Stimulated activated CD8-positive, alpha-beta memory T cell treated with anti-CD3 and anti-CD28 coated beads, Interleukin-15, amount 100 ng/mL, for 48 hours (primary cell): ENCODE measurements around the gene TSEN54.
A peak's percentile ranks its signal among the peaks of the same experiment; 100 is the strongest.
"Not testable (repeated sequence)": the region's sequence is repeated elsewhere in the genome, so short reads cannot be mapped to it uniquely, and the experiment has no call there.

Experiments
- DNase-seq, 2 donors: peaks; one replicate each; pipeline ENCODE4 v3.0.0-alpha.2; 2020; ENCODE audit warnings: low read depth in 2 of 2

Gene TSEN54

DNA sequence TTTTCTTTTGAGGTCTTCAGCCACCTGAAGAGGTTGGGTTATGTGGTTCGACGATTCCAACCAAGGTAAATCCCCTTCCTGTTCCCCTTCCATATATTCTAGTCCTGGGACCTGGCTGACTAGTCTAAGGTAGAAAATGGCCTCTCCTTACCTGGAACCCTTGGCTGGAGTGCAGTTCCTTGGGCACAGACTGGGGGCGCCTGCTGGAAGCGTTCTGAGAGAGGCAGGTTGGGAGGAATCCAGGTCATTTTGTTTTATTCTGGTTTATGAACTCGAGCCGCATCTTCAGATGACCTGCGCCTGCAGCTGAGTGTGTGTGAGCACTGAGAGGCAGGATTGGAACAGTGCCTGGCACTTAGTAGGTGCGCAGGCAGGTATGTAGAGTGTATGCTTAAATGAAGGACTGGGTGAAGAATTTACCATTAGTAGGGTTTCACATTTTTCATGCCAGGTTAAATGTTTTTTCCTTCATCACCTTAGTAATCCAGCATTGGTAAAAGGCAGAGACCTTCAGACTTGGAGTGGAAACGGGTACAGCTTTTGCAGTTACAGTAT lies 2.7 kb downstream of the TSEN54 start:
- DNase-seq: no peak

DNA sequence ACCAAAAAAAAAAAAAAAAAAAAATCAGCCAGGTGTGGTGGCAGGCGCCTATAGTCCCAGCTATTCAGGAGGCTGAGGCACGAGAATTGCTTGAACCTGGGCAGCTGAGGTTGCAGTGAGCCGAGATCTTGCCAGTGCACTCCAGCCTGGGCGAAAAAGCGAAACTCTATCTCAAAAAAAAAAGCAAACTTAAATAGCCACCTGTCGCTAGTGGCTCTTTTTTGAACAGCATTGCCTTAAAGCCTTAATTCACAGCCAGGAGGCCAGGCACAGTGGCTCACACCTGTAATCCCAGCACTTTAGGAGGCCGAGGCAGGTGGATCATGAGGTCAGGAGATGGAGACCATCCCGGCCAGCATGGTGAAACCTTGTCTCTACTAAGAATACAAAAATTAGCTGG lies 4.1 kb downstream of the TSEN54 start:
- DNase-seq: not testable (repeated sequence)

DNA sequence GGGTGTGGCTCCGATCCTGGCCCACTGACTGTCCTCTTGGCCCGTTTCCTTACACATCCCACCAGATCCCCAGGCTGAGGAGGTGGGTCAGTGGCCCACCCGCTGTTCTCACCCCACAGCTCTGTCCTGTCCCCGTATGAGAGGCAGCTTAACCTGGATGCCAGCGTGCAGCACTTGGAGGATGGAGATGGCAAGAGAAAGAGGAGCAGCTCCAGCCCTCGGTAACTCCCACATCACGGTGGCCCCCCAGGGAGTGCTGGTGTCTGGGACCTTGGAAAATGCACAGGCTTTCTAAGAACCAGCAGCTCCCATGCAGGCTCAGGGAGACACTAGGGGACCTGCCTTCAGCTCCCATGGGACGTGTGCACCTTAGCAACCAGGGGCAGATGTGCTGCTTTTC lies 5.0 kb downstream of the TSEN54 start:
- DNase-seq: no peak

DNA sequence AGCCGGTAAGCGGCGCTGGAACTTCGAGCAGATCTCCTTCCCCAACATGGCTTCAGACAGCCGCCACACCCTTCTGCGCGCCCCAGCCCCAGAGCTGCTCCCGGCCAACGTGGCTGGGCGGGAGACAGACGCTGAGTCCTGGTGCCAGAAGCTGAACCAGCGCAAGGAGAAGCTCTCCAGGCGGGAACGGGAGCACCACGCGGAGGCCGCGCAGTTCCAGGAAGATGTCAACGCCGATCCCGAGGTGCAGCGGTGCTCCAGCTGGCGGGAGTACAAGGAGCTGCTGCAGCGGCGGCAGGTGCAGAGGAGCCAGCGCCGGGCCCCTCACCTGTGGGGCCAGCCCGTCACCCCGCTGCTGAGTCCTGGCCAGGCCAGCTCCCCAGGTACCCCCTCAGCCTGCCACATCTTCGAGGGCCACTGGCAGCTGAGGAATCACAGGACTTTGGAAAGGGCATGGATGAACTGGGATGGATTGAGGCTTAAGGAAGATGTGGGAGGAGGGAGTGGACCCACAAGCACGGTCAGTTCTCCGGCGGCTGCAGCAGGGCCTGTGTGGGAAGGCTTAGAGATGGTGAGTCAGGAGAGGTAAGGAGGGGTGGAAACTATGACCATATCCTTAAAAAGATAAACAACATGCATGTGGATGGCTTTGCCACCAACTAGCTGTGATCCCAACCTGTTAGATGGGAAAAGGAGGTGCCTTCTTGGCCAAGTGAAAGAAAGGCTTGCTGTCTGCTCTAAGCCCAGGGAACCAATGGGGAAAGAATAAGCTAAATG lies 5.8 kb downstream of the TSEN54 start:
- no peak for DNase-seq

DNA sequence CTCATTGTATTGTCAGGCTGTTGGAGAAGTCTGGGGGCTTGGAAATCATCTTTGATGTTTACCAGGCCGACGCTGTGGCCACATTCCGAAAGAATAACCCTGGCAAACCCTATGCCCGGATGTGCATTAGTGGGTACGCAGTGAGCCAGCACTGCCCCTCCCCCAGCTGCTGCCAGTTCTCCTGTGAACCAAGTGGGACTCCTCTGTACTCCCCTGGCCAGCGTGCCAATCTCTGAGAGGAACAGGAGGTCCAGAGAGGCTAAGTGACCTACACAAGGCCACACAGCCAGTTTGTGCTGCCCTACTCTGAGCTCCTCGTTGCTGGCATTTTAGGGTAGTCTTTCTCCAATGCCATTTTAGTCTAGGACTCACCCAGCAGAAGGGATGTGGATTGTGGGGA lies 7.3 kb downstream of the TSEN54 start:
- no peak for DNase-seq

DNA sequence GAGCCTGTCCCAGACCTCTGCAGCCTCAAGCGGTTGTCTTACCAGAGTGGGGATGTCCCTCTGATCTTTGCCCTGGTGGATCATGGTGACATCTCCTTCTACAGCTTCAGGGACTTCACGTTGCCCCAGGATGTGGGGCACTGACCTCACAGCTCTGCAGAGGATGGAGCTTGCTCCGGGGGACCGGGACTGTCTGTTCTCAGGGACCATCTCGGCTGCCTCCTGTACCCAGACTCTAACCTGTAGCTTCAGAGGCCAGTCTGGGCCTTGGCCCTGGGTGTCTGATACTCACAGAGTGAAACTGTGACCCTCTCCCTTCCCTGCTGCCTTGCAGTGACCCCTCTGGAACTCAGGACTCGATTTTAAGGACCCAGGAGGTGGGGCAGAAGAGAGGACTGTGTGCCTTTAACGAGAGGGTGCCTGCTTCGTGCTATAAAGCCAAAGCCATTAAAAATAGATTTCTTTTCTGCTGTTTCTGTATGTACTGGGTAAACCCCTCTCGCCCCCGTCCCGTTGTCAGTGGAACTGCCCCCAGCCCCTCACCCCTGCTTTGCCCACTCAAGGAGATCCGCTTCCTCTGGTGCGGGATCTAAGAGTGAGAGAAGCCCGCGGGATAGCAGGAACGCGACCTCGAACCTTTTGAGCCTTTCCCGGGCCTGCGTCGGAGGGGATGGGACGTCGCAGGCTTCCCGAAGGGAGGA lies 8.1 kb downstream of the TSEN54 start:
- DNase-seq: no peak

DNA sequence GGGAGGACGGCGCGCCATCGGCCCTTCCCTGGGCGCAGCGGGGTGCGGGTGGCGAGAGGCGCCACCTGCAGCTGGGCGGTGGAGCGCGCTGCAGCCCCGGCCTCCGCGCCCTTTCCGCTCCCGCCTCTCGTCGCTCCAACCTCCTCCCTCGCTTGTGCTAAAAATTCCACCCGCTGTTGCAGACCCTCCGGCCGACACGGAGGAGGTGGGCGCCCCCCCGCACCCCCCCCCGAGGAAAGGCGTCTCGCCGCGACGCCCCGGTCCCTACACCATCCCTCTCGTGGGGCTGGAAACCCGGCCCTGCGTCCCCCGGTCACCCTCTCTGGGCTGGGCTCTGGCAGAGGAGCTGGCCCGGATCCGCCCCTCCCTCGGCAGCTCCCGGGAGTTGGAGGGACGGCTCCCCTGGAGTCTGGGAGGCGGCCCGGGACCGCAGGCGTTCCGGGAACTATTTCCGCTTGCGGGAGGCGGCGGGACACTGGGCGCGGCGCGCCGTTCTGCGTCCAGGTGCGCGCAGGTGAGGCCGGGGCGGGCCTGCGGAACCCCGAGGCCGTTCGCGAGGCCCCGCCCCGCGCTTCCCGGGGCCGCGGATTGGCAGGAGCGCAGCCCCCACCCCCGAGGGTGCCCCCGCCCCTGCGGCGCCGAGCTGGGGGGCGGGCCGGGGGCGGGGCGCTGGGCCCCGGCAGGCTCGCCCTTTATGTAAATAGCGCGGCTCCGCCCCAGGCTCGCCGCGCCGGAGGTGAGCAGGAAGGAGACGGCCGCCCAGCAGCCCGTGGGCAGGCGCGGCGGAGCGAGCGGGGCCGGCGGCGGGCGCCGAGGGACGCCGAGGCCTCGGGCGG lies 8.9 kb downstream of the TSEN54 start, which contains the start of gene LLGL2:
Gene LLGL2, plus strand, starts transcription at position 728 of the 836 bp plus-strand sequence. CDS start 17,730 bp downstream, outside the sequence.
- peak; percentile 66 to 79 for DNase-seq

DNA sequence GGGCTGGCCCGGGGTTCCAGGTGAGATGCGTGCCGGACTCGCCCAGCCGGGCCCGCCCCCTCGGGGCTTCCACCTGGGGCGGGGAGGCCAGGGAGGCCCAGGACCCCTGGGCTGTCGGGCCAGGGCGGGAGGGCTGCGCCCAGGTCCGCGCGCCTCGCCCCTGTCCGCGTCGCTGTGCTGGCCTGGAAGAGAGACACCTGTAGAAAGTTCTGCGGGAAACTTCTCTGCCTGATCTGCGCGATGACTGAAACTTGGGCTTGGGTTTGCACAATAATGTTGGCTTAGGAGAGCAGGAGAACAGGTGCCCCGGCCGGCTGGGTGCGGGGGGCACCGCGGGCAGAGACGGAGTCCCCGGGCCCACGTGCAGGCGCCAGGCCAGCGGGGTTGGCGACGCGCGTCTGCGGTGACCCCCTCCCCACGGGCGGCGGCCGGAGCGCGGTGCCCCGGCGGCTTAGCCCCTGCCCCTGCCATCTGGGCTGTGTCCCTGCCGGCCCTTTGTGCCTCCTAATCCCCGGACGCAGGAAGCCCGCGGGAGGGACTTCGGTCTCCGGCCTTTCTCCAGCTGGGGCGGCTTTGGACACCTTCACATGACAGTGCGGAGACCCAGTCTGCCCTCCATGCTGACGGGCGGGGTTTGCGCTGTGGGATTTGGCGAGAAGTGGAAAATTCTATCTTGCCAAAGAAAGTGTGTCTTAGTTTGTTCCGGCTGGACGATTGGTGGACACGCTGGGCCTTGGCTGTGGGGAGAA lies 9.7 kb downstream of the TSEN54 start:
- no peak for DNase-seq

DNA sequence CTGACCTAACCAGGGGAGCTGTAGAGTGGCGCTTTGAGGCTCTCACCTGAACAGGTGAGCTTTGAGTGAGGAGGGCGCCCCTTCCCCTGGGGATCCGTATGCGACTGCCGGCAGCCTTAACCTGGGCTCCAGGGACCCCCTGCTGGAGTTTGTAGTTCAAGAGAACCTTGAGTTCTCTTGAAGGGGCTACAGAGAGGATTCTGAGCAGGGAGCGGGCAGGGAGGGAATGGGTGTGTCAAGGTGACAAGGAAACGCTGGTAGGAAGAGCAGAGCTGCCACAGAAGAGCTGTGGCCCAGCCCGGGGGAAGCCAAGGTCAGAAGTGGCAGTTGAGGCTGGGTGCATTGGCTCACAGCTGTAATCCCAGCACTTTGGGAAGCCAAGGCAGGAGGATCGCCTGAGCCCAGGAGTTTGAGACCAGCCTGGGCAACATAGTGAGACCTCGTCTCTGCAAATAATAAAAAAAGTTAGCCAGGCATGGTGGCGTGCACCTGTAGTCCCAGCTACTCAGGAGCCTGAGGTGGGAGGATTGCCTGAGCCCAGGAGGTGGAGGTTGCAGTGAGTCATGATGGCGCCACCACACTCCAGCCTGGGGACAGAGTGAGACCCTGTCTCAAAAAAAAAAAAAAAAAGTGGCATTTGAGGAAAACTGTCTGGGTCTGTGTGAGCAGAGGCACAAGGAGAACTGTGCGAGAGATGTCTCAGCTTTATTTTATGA lies 10.4 kb downstream of the TSEN54 start:
- DNase-seq: no peak

DNA sequence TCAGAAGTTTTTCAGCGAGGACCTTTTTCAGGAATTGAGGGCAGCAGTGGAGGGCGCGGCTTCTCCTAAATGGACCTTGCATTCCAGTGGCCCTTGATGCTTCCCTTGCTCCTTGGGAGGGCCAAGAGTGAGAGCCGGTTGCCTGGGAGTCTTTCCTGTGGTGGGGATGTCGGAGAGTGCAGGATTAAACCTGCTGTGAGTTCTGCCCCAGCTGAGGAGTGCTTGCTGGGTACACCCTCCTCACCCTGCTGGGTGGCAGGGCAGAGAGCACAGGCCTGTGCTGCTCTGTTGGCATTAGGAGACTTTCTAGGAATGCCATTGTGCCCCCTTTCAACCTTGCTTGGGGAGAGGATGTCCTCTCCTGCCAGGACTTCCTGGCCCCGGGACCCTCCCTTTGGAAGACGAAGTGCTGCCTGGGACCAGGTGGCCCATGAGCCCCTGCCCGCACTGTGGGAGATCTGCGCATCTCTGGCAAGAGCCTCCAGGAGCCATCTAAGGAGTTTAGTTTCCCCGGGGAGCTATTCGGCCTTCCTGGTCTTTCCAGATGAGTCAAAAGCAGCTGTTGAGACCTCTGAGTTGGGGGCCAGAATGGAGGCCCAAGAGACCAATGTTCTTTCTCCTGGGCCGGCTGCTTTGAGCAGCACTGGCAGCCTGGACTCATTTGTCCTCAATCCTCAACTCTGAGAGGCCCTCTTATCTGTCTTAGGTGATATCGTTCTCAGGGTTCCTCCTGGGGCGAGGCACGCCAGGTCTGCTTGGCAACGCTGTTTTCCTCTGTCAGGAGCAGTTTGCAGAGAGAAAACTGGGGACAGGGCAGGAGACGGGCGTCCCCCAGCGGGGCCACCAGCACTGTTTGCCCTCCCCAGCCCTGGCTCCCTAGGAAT lies 14.8 kb downstream of the TSEN54 start:
- no peak for DNase-seq

DNA sequence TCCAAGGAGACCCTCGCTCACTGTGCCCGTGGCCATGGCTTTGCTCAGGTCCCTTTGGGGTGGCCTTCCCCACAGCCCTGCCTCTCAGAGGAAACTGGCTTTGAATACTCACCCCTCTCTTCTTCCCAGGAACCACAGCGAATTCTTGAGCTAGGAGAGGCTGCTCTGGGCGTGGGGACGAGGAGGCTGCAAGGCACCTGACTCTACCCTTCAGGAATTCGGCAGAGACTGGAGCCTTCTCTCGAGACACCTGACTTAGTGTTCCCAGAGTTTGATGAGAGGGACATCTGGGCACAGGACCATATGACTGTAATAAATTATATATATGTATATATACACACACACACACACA lies 15.4 kb downstream of the TSEN54 start:
- no peak for DNase-seq

DNA sequence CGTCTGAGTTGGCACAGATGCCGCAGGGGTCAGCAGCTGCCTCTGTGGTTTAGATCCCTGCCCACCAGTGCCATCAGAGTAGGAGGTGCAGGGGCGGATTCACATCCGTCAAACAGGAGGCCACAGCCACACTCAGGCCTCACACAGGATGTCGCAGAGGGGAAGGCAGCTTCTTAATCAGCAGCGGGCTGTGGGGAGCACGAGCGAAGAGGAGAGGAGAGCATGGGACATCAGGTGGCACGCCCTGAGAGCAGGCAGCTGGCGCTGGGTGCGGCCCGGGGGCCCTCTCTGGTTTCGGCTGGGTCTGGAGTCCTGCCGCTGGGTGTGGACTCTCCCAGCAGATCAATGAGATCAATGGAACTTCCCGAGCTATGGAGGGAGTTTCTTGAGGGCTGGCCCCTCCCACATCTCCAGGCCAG lies 18.8 kb downstream of the TSEN54 start:
- DNase-seq: peak; percentile 56 to 67

DNA sequence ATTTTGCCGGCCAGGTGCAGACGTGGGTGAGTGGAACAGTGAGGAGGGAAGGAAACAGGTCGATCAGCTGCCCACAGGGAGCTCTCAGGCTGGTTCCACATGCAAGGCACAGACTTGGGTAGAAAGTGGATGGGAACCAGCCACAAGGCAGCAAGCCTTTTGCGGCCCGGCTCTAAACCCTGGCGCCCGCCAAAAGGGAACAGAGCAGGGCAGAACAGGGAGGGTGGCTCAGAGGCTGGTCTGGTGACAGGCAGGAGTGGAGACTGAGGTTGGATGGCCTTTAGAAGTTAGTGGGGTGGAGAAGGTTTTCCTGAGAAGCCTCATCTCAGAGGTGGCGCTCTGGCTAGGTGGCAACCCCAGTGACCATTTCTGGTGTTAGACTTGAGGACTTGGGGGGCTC lies 19.5 kb downstream of the TSEN54 start:
- no peak for DNase-seq

DNA sequence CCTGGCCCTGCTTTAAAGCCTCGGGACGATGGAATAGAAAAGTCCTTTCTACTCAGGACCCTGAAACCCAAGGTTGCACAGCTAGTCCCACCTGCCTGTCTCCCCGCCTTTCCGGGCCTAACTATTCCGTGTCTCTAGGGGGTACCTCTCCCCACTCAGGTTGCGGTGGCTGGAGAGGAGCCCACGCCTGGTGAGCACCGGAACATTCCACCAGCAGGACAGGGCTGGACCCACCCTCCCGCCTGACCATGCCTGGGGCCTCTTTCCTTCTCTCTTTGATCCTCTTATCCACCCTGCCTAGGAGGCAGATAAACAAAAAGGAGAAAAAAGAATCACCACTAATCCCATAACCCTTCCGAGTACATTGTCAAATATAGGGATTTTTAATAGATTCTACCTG lies 20.0 kb downstream of the TSEN54 start:
- DNase-seq: no peak

DNA sequence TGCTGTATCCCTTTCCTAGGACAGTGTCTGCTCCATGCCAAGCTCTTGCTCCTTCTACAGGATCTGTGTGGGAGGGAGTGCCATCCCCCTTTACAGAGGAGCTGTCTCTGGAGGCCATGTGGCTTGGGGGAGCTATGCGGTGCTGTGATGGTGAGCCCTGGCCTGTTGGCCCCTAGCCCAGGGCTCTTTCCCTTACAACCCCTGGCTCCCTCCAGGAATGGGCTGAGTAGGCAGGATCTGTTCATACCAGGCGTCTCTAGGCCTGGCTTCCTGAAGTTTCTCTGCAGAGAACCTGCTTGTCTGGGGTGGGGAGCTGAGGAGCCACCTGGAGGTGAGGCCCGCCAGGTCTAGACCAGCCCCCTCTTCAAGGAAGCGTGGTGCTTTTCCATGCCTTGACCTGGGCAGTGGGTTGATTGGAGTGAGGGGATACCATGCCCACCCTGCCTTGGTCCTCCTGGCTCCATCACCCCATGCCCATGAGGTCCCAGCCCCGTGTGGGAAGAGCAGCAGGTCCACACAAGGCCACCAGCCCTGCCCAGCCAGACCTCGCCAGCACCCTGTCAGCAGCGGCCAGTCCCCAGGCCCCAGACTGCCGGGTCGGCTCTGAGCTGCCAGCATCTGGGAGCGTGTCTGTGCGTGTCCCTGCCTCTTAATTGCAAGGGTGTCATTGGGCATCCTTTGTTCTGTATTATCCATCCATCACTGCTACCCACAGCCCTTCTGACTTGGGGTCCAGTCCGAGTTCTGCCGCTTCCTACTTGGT lies 23.8 kb downstream of the TSEN54 start:
- DNase-seq: no peak

DNA sequence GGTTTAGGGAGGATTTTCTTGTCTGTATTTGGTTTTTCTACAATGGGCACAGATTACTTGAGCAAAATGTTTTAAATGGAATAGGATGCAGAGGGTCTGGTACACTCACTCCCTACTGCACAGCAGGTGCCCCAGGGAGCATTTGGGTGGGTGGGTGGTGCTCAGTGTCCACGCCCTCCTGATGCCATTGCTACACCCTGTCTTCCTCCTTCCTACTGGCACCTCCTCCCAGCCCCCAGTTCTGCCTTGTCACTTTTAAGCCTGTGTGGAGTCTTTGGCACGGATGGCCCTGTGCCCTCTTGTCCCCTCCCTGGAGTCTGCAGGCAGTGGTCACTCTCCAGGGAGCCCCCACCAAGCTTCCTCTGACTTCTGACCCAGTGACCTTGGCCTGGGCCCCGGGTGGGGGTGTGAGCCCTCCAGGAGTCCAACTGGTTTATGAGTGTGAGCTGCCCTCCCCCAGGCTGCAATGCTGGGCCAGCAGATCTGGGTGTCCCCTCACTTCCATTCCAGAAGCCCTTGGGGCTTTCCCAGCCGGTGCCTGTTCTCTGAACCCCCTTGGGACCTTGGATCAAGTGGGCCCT lies 24.7 kb downstream of the TSEN54 start:
- no peak for DNase-seq

DNA sequence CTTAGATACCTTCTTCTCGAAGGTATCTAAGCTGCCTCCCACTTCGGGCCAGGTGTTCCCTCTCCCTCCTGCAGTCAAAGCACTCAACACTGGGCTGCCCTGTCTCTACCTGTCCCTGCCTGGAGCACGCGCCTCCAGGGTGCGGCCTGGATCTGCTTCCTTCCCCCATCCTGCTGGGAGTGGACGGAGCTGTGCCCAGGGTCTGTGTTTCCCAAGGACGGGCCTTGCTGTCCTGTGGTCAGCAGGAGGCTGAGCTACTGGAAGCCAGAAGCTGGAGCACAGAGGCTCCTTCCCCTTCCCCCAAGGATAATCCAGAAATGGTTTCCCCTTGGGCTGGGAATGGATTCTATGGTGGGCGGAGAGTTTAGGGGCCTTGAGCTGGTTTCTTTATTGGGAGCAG lies 25.9 kb downstream of the TSEN54 start:
- DNase-seq: no peak

DNA sequence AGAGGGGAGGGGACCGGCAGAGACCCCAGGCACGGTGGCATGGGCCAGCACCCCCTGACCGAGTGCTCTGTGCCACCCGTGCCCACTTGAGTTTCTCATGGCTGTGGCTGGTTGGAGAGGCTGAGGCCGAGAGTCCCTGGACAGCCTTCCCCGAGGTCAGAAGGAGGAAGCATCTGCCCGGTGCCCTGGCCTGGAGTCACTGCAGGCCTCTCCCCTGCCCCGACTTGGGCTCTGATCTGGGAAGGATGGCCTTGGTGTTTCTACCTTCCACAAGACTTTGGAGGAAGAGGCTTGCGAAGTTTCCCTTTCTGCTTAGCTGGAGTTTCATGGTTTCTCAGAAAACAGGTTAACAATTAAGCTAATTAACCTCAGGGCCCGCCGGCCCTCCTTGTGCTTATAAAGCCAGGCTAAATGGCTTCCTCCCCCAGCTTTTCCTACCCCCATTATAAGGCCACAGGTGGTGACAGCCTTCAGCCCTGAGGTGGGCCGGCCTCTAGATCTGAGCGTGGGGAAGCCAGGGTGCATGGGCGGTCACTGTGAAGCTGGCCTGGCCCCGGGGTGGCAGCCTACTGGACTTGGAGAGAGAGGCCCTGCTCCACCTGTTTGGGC lies 26.5 kb downstream of the TSEN54 start:
- no peak for DNase-seq
